ENCODE data around the gene WDR27. TPM values are rescaled to one million over a fixed set of nuclear protein-coding genes. Genes with fewer than 3 reads are reported as not detected.

Gene WDR27
- total RNA-seq, 2 donors from 2014 or later, result 17.4 to 43.8 TPM

GRCh38 chr6:169577236-169577635, 124.6 kb downstream of the WDR27 start:
- Histone ChIP-seq H3K4me3 (no peak overlapping the region), H3K36me3 (no peaks in the 10 kb centered on the region), H3K4me1 (no peaks in the 10 kb centered on the region), H3K9me3 (no peaks in the 10 kb centered on the region), H3K9ac (ENCODE audit: low read depth in 2 of 2, low read length in 2 of 2) (no peak overlapping the region), H3K27ac (no peak overlapping the region), H3K27me3 (no peaks in the 10 kb centered on the region)
- DNase-seq, result no peak
- TF ChIP-seq CTCF (IDR thresholded peaks at IDR 0.05), result no peak
- intact Hi-C loops (cut with DNase I), result no loop called here

- Histone ChIP-seq H3K9me3 (no peaks in the 10 kb centered on the region), H3K27me3 (no peaks in the 10 kb centered on the region)
- TF ChIP-seq CTCF (IDR thresholded peaks at IDR 0.05), result no peak
Observed at GRCh38 chr6:169575821-169576220, 126.0 kb downstream of the WDR27 start.

GRCh38 chr6:169575365-169575764, 126.5 kb downstream of the WDR27 start:
- Histone ChIP-seq H3K4me3 (no peak overlapping the region), H3K36me3 (no peaks in the 10 kb centered on the region), H3K9me3 (no peaks in the 10 kb centered on the region), H3K9ac (ENCODE audit: low read depth in 2 of 2, low read length in 2 of 2) (no peak overlapping the region), H3K27ac (no peak overlapping the region), H3K27me3 (no peaks in the 10 kb centered on the region), H3K4me1 (no peaks in the 10 kb centered on the region)
- no peak for DNase-seq
- intact Hi-C loops (cut with DNase I), result no loop called here
- no peak for TF ChIP-seq CTCF (IDR thresholded peaks at IDR 0.05)

More at GRCh38 chr6:169575821-169576220, 126.0 kb downstream of the WDR27 start:
- Histone ChIP-seq H3K27ac (no peak overlapping the region), H3K4me1 (no peaks in the 10 kb centered on the region), H3K36me3 (no peaks in the 10 kb centered on the region), H3K4me3 (no peak overlapping the region), H3K9ac (ENCODE audit: low read depth in 2 of 2, low read length in 2 of 2) (no peak overlapping the region)
- no peak for DNase-seq
- intact Hi-C loops (cut with DNase I), result no loop called here

GRCh38 chr6:169574420-169574819, 127.4 kb downstream of the WDR27 start:
- no peaks in the 10 kb centered on the region for H3K36me3 ChIP-seq
- TF ChIP-seq CTCF (IDR thresholded peaks at IDR 0.05), result no peak
- H3K9me3 ChIP-seq, result no peaks in the 10 kb centered on the region
- H3K27ac ChIP-seq, result no peak overlapping the region
- H3K9ac ChIP-seq (ENCODE audit: low read depth in 2 of 2, low read length in 2 of 2), result no peak overlapping the region
- H3K27me3 ChIP-seq, result no peaks in the 10 kb centered on the region
- intact Hi-C loops (cut with DNase I), result no loop called here
- no peak for DNase-seq
- H3K4me3 ChIP-seq, result no peak overlapping the region
- H3K4me1 ChIP-seq, result no peaks in the 10 kb centered on the region

- Histone ChIP-seq H3K36me3 (no peaks in the 10 kb centered on the region), H3K27me3 (no peaks in the 10 kb centered on the region), H3K27ac (no peak overlapping the region), H3K9me3 (no peaks in the 10 kb centered on the region), H3K9ac (ENCODE audit: low read depth in 2 of 2, low read length in 2 of 2) (no peak overlapping the region), H3K4me1 (no peaks in the 10 kb centered on the region), H3K4me3 (no peak overlapping the region)
- intact Hi-C loops (cut with DNase I), result no loop called here
- TF ChIP-seq CTCF (IDR thresholded peaks at IDR 0.05), result no peak
- DNase-seq, result no peak
Observed at GRCh38 chr6:169573883-169574282, 127.9 kb downstream of the WDR27 start.
